Uterus (tissue), 4 donors: Measurements from ENCODE around the gene CCDC152. TPM values are rescaled to one million over a fixed set of nuclear protein-coding genes. Genes with fewer than 3 reads are reported as not detected.
"Not testable (repeated sequence)": the region's sequence is repeated elsewhere in the genome, so short reads cannot be mapped to it uniquely, and the experiment has no call there.

Source experiments
- DNase-seq, 2 donors: peaks; one replicate each; pipeline ENCODE4 v3.0.0-alpha.2; 2019 to 2020
- H3K27ac ChIP-seq, 2 donors: fragments of 200-600 bp; sonication (generic); 1 replicate in 1 of 2; 2 replicates in 1 of 2; pipeline ENCODE4 v1.5.1; 2016 to 2018
- H3K27me3 ChIP-seq, 2 donors: fragments of 200-600 bp; sonication (generic); one replicate each; pipeline ENCODE4 v1.5.1; 2018 to 2019; ENCODE audit warnings: control low read depth in 1 of 2
- H3K36me3 ChIP-seq, 2 donors: fragments of 200-600 bp; sonication (generic); one replicate each; pipeline ENCODE4 v1.5.1; 2019; ENCODE audit warnings: control low read depth in 1 of 2
- H3K4me1 ChIP-seq, 2 donors: fragments of 200-600 bp; sonication (generic); one replicate each; pipeline ENCODE4 v1.5.1; 2018 to 2019; ENCODE audit warnings: control low read depth in 1 of 2
- H3K4me3 ChIP-seq, 2 donors: fragments of 200-600 bp; sonication (generic); 1 replicate in 1 of 2; 2 replicates in 1 of 2; pipeline ENCODE4 v1.5.1; 2018 to 2019; ENCODE audit warnings: mild to moderate bottlenecking in 1 of 2
- H3K9me3 ChIP-seq, 2 donors: fragments of 200-600 bp; sonication (generic); one replicate each; pipeline ENCODE4 v1.5.1; 2019; ENCODE audit warnings: control low read depth in 1 of 2
- CTCF ChIP-seq, 4 experiments: fragments of 200-600 bp in 2 of 4; fragments of 450-650 bp in 2 of 4; sonication (generic) in 2 of 4; IDR thresholded peaks; one replicate each; pipeline ENCODE4 v1.5.1; 2016 to 2019; ENCODE audit warnings: antibody characterized with exemption in 4 of 4, mild to moderate bottlenecking in 2 of 4, moderate library complexity in 1 of 4
- POLR2A ChIP-seq, 2 donors: fragments of 450-650 bp; IDR thresholded peaks; one replicate each; pipeline ENCODE4 v1.6.1; 2016; ENCODE audit warnings: antibody characterized with exemption in 2 of 2, mild to moderate bottlenecking in 1 of 2, moderate library complexity in 1 of 2
- intact Hi-C: fragments of 100-400 bp; cut with DNase I; formaldehyde crosslinking; loops from one replicate; pipeline ENCODE4 v1.15.1; 2023; ENCODE audit warnings: low total_unique reads
- total RNA-seq, 4 donors: library from RNA; depleted of rRNA in 3 of 4; stranded (reverse); fragments of >200 nt in 3 of 4; gene quantifications; one replicate each; pipeline versions ENCODE4 v1.1.0 to v1.2.4, GENCODE V29; 2014 to 2023
- donor health status: DM: yes; HTN: yes; CAD: no.

The CCDC152 gene
- total RNA-seq, 4 donors from 2014 or later, result 0.76 to 3.9 TPM; not detected in 2

GRCh38 chr5:42840269-42840668 is 83.7 kb downstream of the CCDC152 start:
- Histone ChIP-seq H3K4me3 (no peak overlapping the region), H3K36me3 (no peaks in the 10 kb centered on the region), H3K9me3 (no peaks in the 10 kb centered on the region), H3K4me1 (no peaks in the 10 kb centered on the region), H3K27me3 (no peaks in the 10 kb centered on the region), H3K27ac (peak overlapping the region; percentile 60)
- DNase-seq, result peak; percentile 64 to 76
- intact Hi-C loops, result no loop called here
- TF ChIP-seq CTCF (IDR thresholded peaks at IDR 0.05) (no peak), POLR2A (IDR thresholded peaks at IDR 0.05) (no peak)

- intact Hi-C loops, result no loop called here
- Histone ChIP-seq H3K27me3 (no peaks in the 10 kb centered on the region), H3K36me3 (no peaks in the 10 kb centered on the region), H3K4me1 (no peaks in the 10 kb centered on the region), H3K9me3 (no peaks in the 10 kb centered on the region), H3K4me3 (no peak overlapping the region), H3K27ac (peak overlapping the region; percentile 60)
- no peak for DNase-seq
- TF ChIP-seq CTCF (IDR thresholded peaks at IDR 0.05) (no peak), POLR2A (IDR thresholded peaks at IDR 0.05) (no peak)
Observed at GRCh38 chr5:42840842-42841567, 84.4 kb downstream of the CCDC152 start.

- Histone ChIP-seq H3K9me3 (no peaks in the 10 kb centered on the region), H3K4me1 (no peaks in the 10 kb centered on the region), H3K27me3 (no peaks in the 10 kb centered on the region), H3K4me3 (no peak overlapping the region), H3K36me3 (no peaks in the 10 kb centered on the region), H3K27ac (peak overlapping the region; percentile 35 to 47)
- peak; percentile 19 to 33 for DNase-seq
- TF ChIP-seq POLR2A (IDR thresholded peaks at IDR 0.05) (no peak), CTCF (IDR thresholded peaks at IDR 0.05) (no peak)
- intact Hi-C loops, result no loop called here
Observed at GRCh38 chr5:42842921-42843641, 86.5 kb downstream of the CCDC152 start.

- H3K4me3 ChIP-seq, result no peak overlapping the region
- no peaks in the 10 kb centered on the region for H3K36me3 ChIP-seq
- TF ChIP-seq POLR2A (IDR thresholded peaks at IDR 0.05) (no peak), CTCF (IDR thresholded peaks at IDR 0.05) (no peak)
- H3K27ac ChIP-seq, result peak overlapping the region; percentile 35 to 47
- H3K9me3 ChIP-seq, result no peaks in the 10 kb centered on the region
- no peaks in the 10 kb centered on the region for H3K4me1 ChIP-seq
- no peaks in the 10 kb centered on the region for H3K27me3 ChIP-seq
- no peak for DNase-seq
- intact Hi-C loops, result no loop called here
Observed at GRCh38 chr5:42843675-42844292, 87.2 kb downstream of the CCDC152 start.

GRCh38 chr5:42844408-42844807 is 87.8 kb downstream of the CCDC152 start:
- intact Hi-C loops, H3K27ac ChIP-seq, DNase-seq, H3K9me3 ChIP-seq, H3K36me3 ChIP-seq, H3K27me3 ChIP-seq, H3K4me3 ChIP-seq, H3K4me1 ChIP-seq: not testable (repeated sequence)
